GM21381 (cell line): ENCODE results near the gene MRGPRD.
"Not testable (repeated sequence)": the region's sequence is repeated elsewhere in the genome, so short reads cannot be mapped to it uniquely, and the experiment has no call there.

ENCODE experiments used
- ATAC-seq: cut with Tn5 transposase; IDR thresholded peaks from one replicate; pipeline ENCODE4 v1.9.1; 2021; ENCODE audit warnings: mild to moderate bottlenecking, moderate library complexity; ENCODE audit not compliant: unreplicated experiment

MRGPRD gene

GRCh38 chr11:68994161-68994893 is 13.5 kb upstream of the MRGPRD start:
- no peak for ATAC-seq

- ATAC-seq, result no peak
These were observed 12.8 kb upstream of the MRGPRD start for GRCh38 chr11:68993546-68993945.

- ATAC-seq, result no peak
These were observed 12.0 kb upstream of the MRGPRD start for GRCh38 chr11:68992743-68993255.

GRCh38 chr11:68990995-68991780 is 10.4 kb upstream of the MRGPRD start:
- ATAC-seq, result no peak

- no peak for ATAC-seq
These were observed 9.3 kb upstream of the MRGPRD start for GRCh38 chr11:68989936-68990606.

- ATAC-seq, result no peak
These were observed 7.7 kb upstream of the MRGPRD start for GRCh38 chr11:68988491-68988890.

- no peak for ATAC-seq
These were observed 6.4 kb upstream of the MRGPRD start for GRCh38 chr11:68987211-68987610.

GRCh38 chr11:68983801-68984200 is 3.0 kb upstream of the MRGPRD start:
- no peak for ATAC-seq

GRCh38 chr11:68982134-68982533 is 1.3 kb upstream of the MRGPRD start:
- ATAC-seq, result no peak

GRCh38 chr11:68979931-68980775 is 633 bp downstream of the MRGPRD start:
- no peak for ATAC-seq

- ATAC-seq, result no peak
These were observed 1.7 kb downstream of the MRGPRD start for GRCh38 chr11:68978931-68979594.

GRCh38 chr11:68978626-68978930 is 2.2 kb downstream of the MRGPRD start:
- ATAC-seq, result no peak

GRCh38 chr11:68977781-68978625 is 2.8 kb downstream of the MRGPRD start:
- ATAC-seq, result no peak

- no peak for ATAC-seq
These were observed 4.2 kb downstream of the MRGPRD start for GRCh38 chr11:68976563-68976962.

GRCh38 chr11:68976095-68976494 is 4.7 kb downstream of the MRGPRD start:
- ATAC-seq, result no peak

- no peak for ATAC-seq
These were observed 6.2 kb downstream of the MRGPRD start for GRCh38 chr11:68974421-68975194.

GRCh38 chr11:68973706-68974105 is 7.1 kb downstream of the MRGPRD start:
- not testable (repeated sequence) for ATAC-seq

- ATAC-seq, result no peak
These were observed 7.6 kb downstream of the MRGPRD start for GRCh38 chr11:68973219-68973618.
